NCI-H460 (cell line): ENCODE results near the gene CIAO3. TPM values are rescaled to one million over a fixed set of nuclear protein-coding genes. Genes with fewer than 3 reads are reported as not detected.
"Not testable (repeated sequence)": the region's sequence is repeated elsewhere in the genome, so short reads cannot be mapped to it uniquely, and the experiment has no call there.

ENCODE experiments used
- DNase-seq: peaks from one replicate; pipeline ENCODE4 v3.0.0-alpha.2; 2016; ENCODE audit warnings: low read depth; ENCODE audit errors: extremely low read depth
- total RNA-seq: library from RNA; depleted of rRNA; stranded (reverse); fragments of >200 nt; shearing (Covaris generic); gene quantifications from 2 replicates; pipeline ENCODE4 v1.2.3, GENCODE V29; 2014

Gene CIAO3
- total RNA-seq, 1 experiment from 2014 or later, result 36.8 TPM

- no peak for DNase-seq
Measured at GRCh38 chr16:700684-701584, 39.9 kb downstream of the CIAO3 start.

- no peak for DNase-seq
Measured at GRCh38 chr16:698911-699671, 41.7 kb downstream of the CIAO3 start.

GRCh38 chr16:695355-696089 lies 45.3 kb downstream of the CIAO3 start:
- no peak for DNase-seq

GRCh38 chr16:694863-695354 lies 45.9 kb downstream of the CIAO3 start:
- DNase-seq, result no peak

- no peak for DNase-seq
Measured at GRCh38 chr16:694187-694862, 46.5 kb downstream of the CIAO3 start.

- DNase-seq, result no peak
Measured at GRCh38 chr16:693766-694165, 47.0 kb downstream of the CIAO3 start.

GRCh38 chr16:693364-693763 lies 47.4 kb downstream of the CIAO3 start:
- no peak for DNase-seq

- DNase-seq, result no peak
Measured at GRCh38 chr16:692356-693108, 48.3 kb downstream of the CIAO3 start.

GRCh38 chr16:691242-691641 lies 49.6 kb downstream of the CIAO3 start:
- not testable (repeated sequence) for DNase-seq

GRCh38 chr16:689175-689897 lies 51.5 kb downstream of the CIAO3 start:
- DNase-seq, result no peak

GRCh38 chr16:687499-687898 lies 53.3 kb downstream of the CIAO3 start:
- no peak for DNase-seq

- no peak for DNase-seq
Measured at GRCh38 chr16:686459-687260, 54.1 kb downstream of the CIAO3 start.

GRCh38 chr16:685967-686366 lies 54.8 kb downstream of the CIAO3 start:
- peak; percentile 73 for DNase-seq

- DNase-seq, result no peak
Measured at GRCh38 chr16:684961-685696, 55.7 kb downstream of the CIAO3 start.

GRCh38 chr16:684071-684794 lies 56.6 kb downstream of the CIAO3 start, which contains the start of gene JMJD8:
Gene JMJD8 (minus strand): TSS chr16:684334. CDS start chr16:684319, 15 bp downstream.
- DNase-seq, result peak; percentile 95

GRCh38 chr16:683396-684070 lies 57.3 kb downstream of the CIAO3 start:
- DNase-seq, result no peak
